Femur (tissue), 1 donor: ENCODE measurements around the gene RNF7.
"Not testable (repeated sequence)": the region's sequence is repeated elsewhere in the genome, so short reads cannot be mapped to it uniquely, and the experiment has no call there.

Experiments used
- DNase-seq: peaks from one replicate; pipeline ENCODE4 v3.0.0-alpha.2; 2017

The RNF7 gene

GRCh38 chr3:141783632-141784031 is 45.5 kb downstream of the RNF7 start:
- no peak for DNase-seq

- no peak for DNase-seq
These were observed 46.0 kb downstream of the RNF7 start for GRCh38 chr3:141784096-141784495.

GRCh38 chr3:141784531-141784930 is 46.4 kb downstream of the RNF7 start:
- DNase-seq = no peak

GRCh38 chr3:141788149-141788548 is 50.1 kb downstream of the RNF7 start:
- no peak for DNase-seq

GRCh38 chr3:141788750-141789149 is 50.7 kb downstream of the RNF7 start:
- DNase-seq = not testable (repeated sequence)

- DNase-seq = no peak
These were observed 51.2 kb downstream of the RNF7 start for GRCh38 chr3:141789281-141789680.

GRCh38 chr3:141790171-141790570 is 52.1 kb downstream of the RNF7 start:
- DNase-seq = no peak

DNA sequence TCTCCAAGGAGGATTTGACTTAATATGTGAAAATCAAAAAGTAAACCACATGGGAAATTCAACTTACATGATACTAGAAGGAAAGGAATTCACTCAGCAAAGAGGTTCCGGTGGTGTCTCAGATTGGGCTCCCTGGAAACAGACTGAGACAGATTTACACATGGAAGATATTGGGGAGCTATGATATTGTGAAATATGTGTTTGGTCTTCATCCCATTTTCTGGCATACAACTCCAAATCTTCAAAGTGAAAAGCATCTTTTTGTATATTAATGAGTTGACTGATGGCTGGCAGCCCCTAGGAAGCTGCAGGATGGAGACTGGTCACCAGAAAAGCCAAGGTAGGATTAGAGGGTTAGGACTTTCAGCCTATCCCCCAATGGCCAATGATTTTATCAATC is 54.4 kb downstream of the RNF7 start:
- DNase-seq = no peak

GRCh38 chr3:141793476-141794260 is 55.6 kb downstream of the RNF7 start:
- no peak for DNase-seq

- DNase-seq = no peak
These were observed 57.2 kb downstream of the RNF7 start for GRCh38 chr3:141795276-141795675.

GRCh38 chr3:141795741-141796080 is 57.6 kb downstream of the RNF7 start:
- no peak for DNase-seq

- peak; percentile 59 for DNase-seq
These were observed 58.2 kb downstream of the RNF7 start for GRCh38 chr3:141796081-141796888.
